ENCODE results near the gene STK17B. TPM values are rescaled to one million over a fixed set of nuclear protein-coding genes. Genes with fewer than 3 reads are reported as not detected.

Gene STK17B
- total RNA-seq, 1 donor: 139 TPM

DNA sequence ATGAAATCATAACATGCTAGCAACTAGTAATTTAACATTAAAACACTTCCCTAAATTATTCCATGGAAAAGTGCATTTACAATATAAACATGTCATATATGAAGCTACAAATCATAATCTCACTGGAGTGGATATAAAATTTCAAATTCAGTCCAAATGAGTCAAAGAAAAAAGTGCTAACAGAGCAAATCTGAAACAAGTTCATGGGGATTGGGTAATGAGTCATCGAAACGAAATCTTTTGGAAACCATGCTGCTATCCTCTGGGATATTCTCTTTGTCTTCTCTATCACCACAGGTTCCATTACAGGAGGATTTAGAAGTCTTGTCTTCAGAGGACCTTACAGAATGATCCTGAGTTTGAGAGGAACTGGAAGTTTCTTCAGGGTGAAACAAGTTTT lies 34.1 kb downstream of the STK17B start:
- TF ChIP-seq, protein P1, sequence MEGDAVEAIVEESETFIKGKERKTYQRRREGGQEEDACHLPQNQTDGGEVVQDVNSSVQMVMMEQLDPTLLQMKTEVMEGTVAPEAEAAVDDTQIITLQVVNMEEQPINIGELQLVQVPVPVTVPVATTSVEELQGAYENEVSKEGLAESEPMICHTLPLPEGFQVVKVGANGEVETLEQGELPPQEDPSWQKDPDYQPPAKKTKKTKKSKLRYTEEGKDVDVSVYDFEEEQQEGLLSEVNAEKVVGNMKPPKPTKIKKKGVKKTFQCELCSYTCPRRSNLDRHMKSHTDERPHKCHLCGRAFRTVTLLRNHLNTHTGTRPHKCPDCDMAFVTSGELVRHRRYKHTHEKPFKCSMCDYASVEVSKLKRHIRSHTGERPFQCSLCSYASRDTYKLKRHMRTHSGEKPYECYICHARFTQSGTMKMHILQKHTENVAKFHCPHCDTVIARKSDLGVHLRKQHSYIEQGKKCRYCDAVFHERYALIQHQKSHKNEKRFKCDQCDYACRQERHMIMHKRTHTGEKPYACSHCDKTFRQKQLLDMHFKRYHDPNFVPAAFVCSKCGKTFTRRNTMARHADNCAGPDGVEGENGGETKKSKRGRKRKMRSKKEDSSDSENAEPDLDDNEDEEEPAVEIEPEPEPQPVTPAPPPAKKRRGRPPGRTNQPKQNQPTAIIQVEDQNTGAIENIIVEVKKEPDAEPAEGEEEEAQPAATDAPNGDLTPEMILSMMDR (IDR thresholded peaks at IDR 0.05; ENCODE audit: extremely low read depth, low read depth, low read length): no peak
- H2AFZ ChIP-seq (ENCODE audit: low read length): no peak overlapping the region
- peaks cover 94% of the 10 kb centered on the region for H3K36me3 ChIP-seq (ENCODE audit: insufficient read depth, low read length)
- H3K9me3 ChIP-seq (ENCODE audit: low read depth, low read length): peaks cover 9% of the 10 kb centered on the region
- H3K4me2 ChIP-seq (ENCODE audit: insufficient read depth, low read length): no peak overlapping the region
- H3K4me3 ChIP-seq (ENCODE audit: insufficient read depth, low read length): no peak overlapping the region
- no peaks in the 10 kb centered on the region for H3K27me3 ChIP-seq (ENCODE audit: insufficient read depth, low read length)
- H4K20me1 ChIP-seq (ENCODE audit: insufficient read depth, low read length): no peaks in the 10 kb centered on the region
- peak overlapping the region; percentile 34 for H3K27ac ChIP-seq (ENCODE audit: low read depth, low read length)
- H3K4me1 ChIP-seq (ENCODE audit: insufficient read depth, low read length): peaks cover 5% of the 10 kb centered on the region
- H3K79me2 ChIP-seq (ENCODE audit: insufficient read depth, low read length): peaks cover 6% of the 10 kb centered on the region
- DNase-seq (ENCODE audit: insufficient read length, low spot score, missing footprints): peak; percentile 82

DNA sequence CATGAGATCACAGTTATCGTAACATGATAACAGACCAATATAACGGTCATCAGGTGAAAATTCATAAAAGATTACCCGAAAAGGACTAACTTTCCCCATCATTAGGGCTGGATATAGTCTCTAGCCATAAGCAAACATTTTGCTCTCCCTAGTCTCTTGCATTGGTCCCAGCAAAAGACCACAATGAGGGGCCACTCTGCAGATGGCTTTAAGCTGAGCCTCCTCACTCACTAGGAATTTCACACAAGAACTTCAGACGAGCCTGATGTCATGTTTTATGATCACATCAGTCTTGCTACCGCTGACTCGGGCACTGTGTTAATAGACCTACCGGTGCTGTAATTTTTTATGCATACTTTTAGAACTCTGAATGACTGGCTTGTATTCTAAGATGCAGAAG lies 35.2 kb downstream of the STK17B start:
- TF ChIP-seq, protein P1 (IDR thresholded peaks at IDR 0.05; ENCODE audit: extremely low read depth, low read depth, low read length): no peak
- Histone ChIP-seq H2AFZ (ENCODE audit: low read length) (no peak overlapping the region), H3K4me1 (ENCODE audit: insufficient read depth, low read length) (peaks cover 5% of the 10 kb centered on the region), H4K20me1 (ENCODE audit: insufficient read depth, low read length) (no peaks in the 10 kb centered on the region), H3K9me3 (ENCODE audit: low read depth, low read length) (peaks cover 17% of the 10 kb centered on the region), H3K4me3 (ENCODE audit: insufficient read depth, low read length) (no peak overlapping the region), H3K4me2 (ENCODE audit: insufficient read depth, low read length) (no peak overlapping the region), H3K27ac (ENCODE audit: low read depth, low read length) (no peak overlapping the region), H3K79me2 (ENCODE audit: insufficient read depth, low read length) (peaks cover 5% of the 10 kb centered on the region), H3K36me3 (ENCODE audit: insufficient read depth, low read length) (peaks cover 88% of the 10 kb centered on the region), H3K27me3 (ENCODE audit: insufficient read depth, low read length) (no peaks in the 10 kb centered on the region)
- peak; percentile 8 for DNase-seq (ENCODE audit: insufficient read length, low spot score, missing footprints)

DNA sequence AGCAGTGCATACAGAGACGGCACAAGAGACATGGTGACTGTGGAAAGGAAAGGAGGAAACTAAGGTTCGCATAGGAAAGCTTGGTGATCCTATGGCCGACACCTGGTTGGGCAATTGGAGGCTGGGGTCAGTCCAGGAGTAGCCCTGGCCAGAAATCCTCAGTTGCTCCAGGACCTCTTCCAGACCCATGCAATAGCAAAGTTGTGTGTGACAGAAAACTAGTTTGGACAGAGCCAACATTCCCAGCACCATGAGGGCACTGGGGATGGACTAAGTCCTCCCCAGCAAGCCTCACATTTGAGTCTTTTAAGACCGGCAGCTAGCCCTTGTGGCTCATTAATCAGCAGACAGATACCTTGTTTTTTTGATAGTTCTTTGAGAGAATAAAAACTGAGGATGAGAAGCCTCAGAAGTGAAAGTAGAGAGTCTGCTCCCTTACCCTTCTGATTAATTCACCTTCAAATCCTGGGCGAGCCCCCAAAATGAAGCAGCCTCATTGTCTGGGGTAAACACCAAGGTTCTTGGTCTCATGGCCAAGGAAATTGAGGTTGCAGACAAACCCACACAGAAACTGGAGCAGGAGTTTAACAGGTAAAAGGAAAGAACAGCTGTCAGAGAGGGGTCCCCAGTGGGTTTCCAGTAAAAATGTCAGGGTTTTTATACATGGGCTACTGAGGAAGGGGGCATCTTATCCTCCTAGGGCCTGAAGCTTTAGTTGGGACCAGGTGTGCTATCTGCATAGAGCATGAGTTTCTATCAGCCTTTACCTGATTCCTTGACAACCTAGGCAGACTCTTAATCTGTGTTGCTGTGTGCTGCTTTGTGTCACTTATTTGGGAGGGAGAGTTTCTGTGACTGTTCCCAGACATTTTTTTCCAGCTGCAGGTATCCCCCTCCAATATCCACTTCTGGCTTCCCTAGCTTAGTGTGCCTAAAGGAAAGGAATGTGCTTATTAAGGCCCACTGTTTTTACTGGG lies 39.1 kb downstream of the STK17B start:
- Histone ChIP-seq H3K27me3 (ENCODE audit: insufficient read depth, low read length) (no peaks in the 10 kb centered on the region), H3K36me3 (ENCODE audit: insufficient read depth, low read length) (peaks cover 50% of the 10 kb centered on the region), H3K4me1 (ENCODE audit: insufficient read depth, low read length) (peaks cover 1% of the 10 kb centered on the region), H3K4me3 (ENCODE audit: insufficient read depth, low read length) (no peak overlapping the region), H2AFZ (ENCODE audit: low read length) (no peak overlapping the region), H4K20me1 (ENCODE audit: insufficient read depth, low read length) (no peaks in the 10 kb centered on the region), H3K9me3 (ENCODE audit: low read depth, low read length) (peaks cover 26% of the 10 kb centered on the region), H3K4me2 (ENCODE audit: insufficient read depth, low read length) (no peak overlapping the region), H3K79me2 (ENCODE audit: insufficient read depth, low read length) (peaks cover 3% of the 10 kb centered on the region), H3K27ac (ENCODE audit: low read depth, low read length) (no peak overlapping the region)
- DNase-seq (ENCODE audit: insufficient read length, low spot score, missing footprints): no peak
- TF ChIP-seq, protein P1 (IDR thresholded peaks at IDR 0.05; ENCODE audit: extremely low read depth, low read depth, low read length): no peak

DNA sequence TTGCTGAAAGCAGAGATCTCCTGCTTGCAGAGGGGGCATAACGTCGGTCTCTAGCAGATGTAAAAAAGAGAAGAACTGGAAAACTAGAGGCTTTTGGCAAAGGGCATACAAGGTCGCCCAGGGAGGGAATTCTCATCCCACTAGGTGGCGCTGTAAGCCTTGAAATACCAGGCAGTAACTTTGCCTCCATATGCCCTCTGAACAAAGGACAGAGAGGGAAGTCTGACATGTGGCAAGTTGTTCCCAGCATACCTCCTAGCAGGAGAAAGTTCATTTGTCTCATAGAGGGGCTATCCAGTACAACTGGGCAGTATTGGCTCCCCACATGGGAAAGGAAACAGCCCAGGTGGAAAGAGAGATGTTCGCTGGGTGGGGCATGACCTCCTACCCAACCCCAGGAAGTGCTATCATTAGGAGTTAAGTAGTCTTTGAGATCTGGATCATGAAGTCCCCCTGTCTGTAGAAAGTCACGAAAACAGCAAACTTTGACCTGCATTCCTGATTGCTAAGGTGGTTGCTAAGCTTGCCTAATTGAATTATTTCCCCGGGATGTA lies 39.9 kb downstream of the STK17B start:
- H3K4me2 ChIP-seq (ENCODE audit: insufficient read depth, low read length): no peak overlapping the region
- H2AFZ ChIP-seq (ENCODE audit: low read length): no peak overlapping the region
- peak; percentile 31 for DNase-seq (ENCODE audit: insufficient read length, low spot score, missing footprints)
- no peak overlapping the region for H3K27ac ChIP-seq (ENCODE audit: low read depth, low read length)
- H3K4me3 ChIP-seq (ENCODE audit: insufficient read depth, low read length): no peak overlapping the region
- peaks cover 26% of the 10 kb centered on the region for H3K9me3 ChIP-seq (ENCODE audit: low read depth, low read length)
- TF ChIP-seq, protein P1 (IDR thresholded peaks at IDR 0.05; ENCODE audit: extremely low read depth, low read depth, low read length): peak; percentile 44
- H3K4me1 ChIP-seq (ENCODE audit: insufficient read depth, low read length): no peaks in the 10 kb centered on the region
- H3K79me2 ChIP-seq (ENCODE audit: insufficient read depth, low read length): peaks cover 3% of the 10 kb centered on the region
- H4K20me1 ChIP-seq (ENCODE audit: insufficient read depth, low read length): no peaks in the 10 kb centered on the region
- H3K27me3 ChIP-seq (ENCODE audit: insufficient read depth, low read length): no peaks in the 10 kb centered on the region
- H3K36me3 ChIP-seq (ENCODE audit: insufficient read depth, low read length): peaks cover 42% of the 10 kb centered on the region

All from osteoblast (primary cell).